Coronary artery (tissue), 2 donors: ENCODE data around the gene KLHL12.

ENCODE experiments used
- DNase-seq: peaks from one replicate; pipeline ENCODE4 v3.0.0-alpha.2; 2017; ENCODE audit warnings: low spot score
- H3K27ac ChIP-seq, 2 donors: fragments of 200-600 bp; sonication (generic); one replicate each; pipeline ENCODE4 v1.5.1; 2016 to 2019
- H3K4me3 ChIP-seq: fragments of 200-600 bp; sonication (generic); 2 replicates; pipeline ENCODE4 v1.5.1; 2016; ENCODE audit warnings: mild to moderate bottlenecking, moderate library complexity
- TF ChIP-seq, protein P1 (sequence below): fragments of 200-600 bp; sonication (generic); IDR thresholded peaks from one replicate; pipeline ENCODE4 v1.5.1; 2019; ENCODE audit warnings: antibody characterized with exemption

Gene KLHL12

DNA sequence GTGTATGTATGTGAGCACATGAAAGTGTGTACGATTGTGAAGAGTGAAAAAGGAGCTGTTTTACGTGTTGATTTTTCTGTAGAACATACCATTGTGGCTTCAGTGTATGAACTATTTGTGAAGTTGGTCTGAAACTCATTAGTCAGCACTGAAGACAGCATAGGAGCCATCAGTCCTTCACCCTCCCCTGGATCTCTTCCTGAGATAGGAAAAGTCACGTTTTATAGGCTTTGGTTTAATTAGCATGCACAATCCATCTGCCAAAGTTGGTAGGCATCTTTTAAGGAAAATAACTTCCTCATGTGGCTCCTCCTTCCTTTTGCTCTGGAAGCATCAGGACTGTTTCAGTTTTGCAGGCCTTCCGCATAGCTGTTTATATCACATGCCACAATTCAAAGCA, 36.6 kb downstream of the KLHL12 start:
- no peak overlapping the region for H3K27ac ChIP-seq
- TF ChIP-seq, protein P1, sequence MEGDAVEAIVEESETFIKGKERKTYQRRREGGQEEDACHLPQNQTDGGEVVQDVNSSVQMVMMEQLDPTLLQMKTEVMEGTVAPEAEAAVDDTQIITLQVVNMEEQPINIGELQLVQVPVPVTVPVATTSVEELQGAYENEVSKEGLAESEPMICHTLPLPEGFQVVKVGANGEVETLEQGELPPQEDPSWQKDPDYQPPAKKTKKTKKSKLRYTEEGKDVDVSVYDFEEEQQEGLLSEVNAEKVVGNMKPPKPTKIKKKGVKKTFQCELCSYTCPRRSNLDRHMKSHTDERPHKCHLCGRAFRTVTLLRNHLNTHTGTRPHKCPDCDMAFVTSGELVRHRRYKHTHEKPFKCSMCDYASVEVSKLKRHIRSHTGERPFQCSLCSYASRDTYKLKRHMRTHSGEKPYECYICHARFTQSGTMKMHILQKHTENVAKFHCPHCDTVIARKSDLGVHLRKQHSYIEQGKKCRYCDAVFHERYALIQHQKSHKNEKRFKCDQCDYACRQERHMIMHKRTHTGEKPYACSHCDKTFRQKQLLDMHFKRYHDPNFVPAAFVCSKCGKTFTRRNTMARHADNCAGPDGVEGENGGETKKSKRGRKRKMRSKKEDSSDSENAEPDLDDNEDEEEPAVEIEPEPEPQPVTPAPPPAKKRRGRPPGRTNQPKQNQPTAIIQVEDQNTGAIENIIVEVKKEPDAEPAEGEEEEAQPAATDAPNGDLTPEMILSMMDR = no peak
- DNase-seq = no peak
- H3K4me3 ChIP-seq = no peak overlapping the region

DNA sequence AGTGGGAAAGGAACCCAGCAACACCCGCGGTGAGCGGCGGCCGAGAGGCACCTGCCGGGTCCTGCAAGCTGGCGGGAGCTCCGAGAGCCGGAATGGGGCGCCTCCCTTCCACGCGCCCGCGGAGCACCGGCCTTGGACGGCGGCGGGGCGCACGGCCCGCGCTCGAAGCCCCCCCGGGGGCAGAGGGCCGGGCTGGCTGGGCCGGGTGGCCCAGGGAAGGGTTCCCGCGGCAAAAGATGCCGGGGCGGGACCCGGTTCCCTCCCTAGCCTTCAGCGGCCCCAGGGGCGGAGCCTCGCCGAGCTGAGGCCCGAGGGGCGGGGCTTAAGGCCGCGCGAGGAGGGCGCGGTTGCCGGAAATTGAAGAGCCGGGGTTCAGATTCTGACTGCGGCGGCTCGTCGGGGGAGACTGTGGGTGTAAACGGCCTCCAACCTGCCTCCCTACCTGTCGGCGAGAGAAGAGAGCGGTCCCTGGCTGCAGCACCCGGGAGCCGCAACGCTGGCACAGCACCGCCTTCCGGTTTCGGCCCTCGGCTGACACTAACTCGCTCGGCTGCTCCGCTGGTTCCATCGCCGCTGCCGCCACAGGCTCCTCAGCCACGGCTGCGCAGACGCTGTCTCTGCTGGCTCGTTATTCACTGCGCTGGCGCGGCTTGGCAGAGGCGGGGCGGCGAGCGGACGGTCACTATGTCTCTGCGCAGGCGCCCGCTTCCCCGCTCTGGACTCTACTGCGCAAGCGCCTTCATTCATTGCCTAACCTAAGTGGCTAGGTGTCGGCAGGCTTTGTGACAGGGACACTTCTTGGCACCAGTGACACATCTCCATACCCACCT, 38.3 kb downstream of the KLHL12 start, which contains the start of gene RABIF:
TSS of gene RABIF (minus strand) at position 619 of the 830 bp plus-strand sequence. CDS start at position 568, 51 bp downstream.
- Histone ChIP-seq H3K4me3 (peak within 1 kb of the TSS; percentile 80), H3K27ac (peak within 1 kb of the TSS; percentile 77 to 99)
- DNase-seq = peak; percentile 94
- TF ChIP-seq, protein P1 = no peak

DNA sequence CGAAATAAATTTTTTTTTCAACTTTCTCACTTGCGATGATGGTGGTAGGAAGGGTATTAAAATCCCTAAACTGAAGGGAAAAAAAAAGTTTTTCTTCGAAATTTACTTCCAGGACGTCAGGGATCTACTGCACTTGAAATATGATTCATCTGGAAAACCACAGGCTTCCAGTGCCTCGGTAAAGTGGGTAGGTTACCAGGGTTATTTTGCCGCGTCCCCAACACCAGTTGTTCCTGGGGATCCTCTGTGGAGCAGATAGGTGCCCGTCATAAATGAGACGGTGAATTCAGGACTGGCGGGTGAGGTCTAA, 38.9 kb downstream of the KLHL12 start:
- TF ChIP-seq, protein P1 = no peak
- DNase-seq = no peak
- Histone ChIP-seq H3K27ac (peak overlapping the region; percentile 77 to 99), H3K4me3 (peak overlapping the region; percentile 80)

DNA sequence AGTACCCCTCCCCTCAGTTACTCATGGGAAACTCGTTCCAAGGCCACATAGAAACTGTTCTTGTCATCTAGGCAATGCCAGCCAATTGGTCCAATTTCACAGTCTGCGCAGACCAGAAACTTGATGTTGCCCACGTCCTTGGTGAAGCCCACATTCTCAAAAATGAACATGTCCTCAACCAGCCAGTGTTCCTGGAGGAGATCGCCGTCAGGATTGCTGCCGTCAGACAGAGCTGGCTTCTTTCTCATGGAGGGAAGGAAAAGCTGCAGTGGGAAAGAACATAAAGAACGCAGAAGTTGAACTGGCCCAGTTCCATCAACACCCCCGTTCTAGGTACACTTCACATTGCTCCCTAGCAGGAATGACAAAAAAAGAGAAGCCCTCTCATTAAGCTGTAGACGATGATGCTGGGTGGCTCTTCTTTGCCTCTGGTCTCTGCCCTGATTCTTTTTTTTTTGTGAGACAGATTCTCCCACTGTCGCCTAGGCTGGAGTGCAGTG, 46.0 kb downstream of the KLHL12 start:
- Histone ChIP-seq H3K4me3 (no peak overlapping the region), H3K27ac (no peak overlapping the region)
- TF ChIP-seq, protein P1 = no peak
- DNase-seq = no peak

DNA sequence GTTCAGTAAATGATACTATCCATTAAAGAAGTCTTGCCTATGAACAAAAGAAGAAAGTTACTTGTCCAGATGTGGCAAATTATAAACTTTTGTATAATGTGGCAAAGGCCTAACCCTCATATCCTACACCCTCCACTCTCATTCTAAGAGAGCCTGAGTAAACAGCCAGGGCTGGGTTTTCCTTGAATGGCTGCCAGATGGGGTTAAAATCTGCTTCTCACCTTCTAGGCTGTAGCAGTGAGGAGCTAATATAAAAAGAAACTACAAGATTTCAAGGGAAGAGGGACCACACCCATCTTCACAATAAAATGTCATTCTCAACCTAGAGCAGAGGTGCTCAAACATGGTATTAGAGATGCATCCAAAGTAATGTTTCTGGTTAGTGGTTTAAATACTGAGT, 47.0 kb downstream of the KLHL12 start:
- Histone ChIP-seq H3K27ac (no peak overlapping the region), H3K4me3 (no peak overlapping the region)
- TF ChIP-seq, protein P1 = no peak
- no peak for DNase-seq

DNA sequence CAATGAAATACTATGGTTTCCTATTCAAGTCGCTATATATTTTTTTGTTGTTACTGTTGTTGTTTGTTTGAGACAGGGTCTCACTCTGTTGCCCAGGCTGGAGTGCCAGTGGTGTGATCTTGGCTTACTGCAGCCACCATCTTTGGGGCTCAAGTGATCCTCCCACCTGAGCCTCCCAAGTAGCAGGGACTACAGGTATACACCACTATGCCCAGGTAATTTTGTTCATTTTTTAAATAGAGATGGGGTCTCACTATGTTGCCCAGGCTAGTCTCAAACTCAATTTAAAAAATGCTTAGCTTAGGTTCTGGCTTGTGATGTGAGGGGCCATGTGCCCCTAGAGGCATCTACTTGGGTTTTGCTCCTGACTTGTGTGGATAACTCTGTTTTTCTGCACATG, 47.9 kb downstream of the KLHL12 start:
- no peak overlapping the region for H3K27ac ChIP-seq
- TF ChIP-seq, protein P1 = no peak
- H3K4me3 ChIP-seq = no peak overlapping the region
- no peak for DNase-seq

DNA sequence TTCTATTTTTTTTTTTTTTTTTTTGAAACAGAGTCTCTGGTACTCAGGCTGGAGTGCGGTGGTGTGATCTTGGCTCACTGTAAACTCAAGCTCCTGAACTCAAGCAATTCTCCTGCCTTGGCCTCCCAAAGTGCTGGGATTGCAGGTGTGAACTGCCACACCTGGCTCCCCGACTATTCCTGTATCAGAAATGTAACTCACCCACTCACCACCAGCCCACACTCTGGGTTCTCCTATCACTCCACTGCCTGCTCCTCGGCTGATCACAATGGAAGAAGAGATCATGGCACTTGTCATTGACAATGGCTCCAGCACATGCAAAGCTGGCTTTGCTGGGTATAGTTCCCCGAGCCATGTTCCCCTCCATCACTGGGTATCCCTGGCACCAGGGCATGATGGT, 54.0 kb downstream of the KLHL12 start:
- no peak for DNase-seq
- no peak overlapping the region for H3K27ac ChIP-seq
- TF ChIP-seq, protein P1 = no peak

More for the DNA sequence above, 54.0 kb downstream of the KLHL12 start:
- H3K4me3 ChIP-seq = no peak overlapping the region
